ENCODE results near the gene TRAPPC12.

Gene TRAPPC12

DNA sequence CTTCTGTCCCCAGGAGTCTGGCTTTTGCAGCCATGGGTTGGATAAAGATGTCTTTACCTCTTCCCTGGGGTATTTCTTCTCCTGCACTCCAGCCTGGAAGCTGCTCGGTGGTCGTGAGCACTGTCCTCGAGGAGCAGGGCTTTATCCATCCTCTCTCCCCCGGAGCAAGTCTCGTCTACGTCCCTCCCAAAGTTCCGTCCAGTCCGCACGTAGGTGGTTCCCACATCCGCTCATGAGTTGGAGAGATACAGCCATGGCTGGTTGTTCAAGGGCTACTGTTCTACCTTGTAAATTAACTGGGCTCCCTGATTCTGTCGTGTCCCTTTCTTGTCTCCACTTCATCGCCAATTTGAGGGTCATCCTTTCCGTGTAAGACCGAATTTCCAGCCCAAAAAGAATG, 47.1 kb downstream of the TRAPPC12 start:
- no peak for TF ChIP-seq ZFX (IDR thresholded peaks at IDR 0.05; ENCODE audit: borderline replicate concordance)
- TF ChIP-seq, protein P1, sequence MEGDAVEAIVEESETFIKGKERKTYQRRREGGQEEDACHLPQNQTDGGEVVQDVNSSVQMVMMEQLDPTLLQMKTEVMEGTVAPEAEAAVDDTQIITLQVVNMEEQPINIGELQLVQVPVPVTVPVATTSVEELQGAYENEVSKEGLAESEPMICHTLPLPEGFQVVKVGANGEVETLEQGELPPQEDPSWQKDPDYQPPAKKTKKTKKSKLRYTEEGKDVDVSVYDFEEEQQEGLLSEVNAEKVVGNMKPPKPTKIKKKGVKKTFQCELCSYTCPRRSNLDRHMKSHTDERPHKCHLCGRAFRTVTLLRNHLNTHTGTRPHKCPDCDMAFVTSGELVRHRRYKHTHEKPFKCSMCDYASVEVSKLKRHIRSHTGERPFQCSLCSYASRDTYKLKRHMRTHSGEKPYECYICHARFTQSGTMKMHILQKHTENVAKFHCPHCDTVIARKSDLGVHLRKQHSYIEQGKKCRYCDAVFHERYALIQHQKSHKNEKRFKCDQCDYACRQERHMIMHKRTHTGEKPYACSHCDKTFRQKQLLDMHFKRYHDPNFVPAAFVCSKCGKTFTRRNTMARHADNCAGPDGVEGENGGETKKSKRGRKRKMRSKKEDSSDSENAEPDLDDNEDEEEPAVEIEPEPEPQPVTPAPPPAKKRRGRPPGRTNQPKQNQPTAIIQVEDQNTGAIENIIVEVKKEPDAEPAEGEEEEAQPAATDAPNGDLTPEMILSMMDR (IDR thresholded peaks at IDR 0.05), result no peak
- H3K27ac ChIP-seq, result no peak overlapping the region

DNA sequence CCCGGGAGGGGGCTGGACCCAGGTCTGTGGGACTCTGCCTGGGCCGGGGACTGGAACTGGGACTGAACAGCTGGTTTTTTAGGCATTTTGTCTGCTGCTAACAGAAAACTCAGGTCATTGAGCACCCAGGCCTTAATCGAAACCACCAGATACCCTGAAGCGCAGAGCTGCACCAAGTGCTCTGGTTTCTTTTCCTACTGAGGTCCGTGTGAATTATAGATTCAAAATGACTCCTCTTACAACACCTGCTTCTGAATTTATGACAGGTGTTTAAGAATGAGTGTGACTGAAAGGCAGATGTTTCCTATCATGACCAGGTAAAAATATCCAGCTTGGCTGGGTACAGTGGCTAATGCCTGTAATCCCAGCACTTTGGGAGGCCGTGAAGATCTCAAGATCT, 47.8 kb downstream of the TRAPPC12 start:
- TF ChIP-seq, protein P1 (IDR thresholded peaks at IDR 0.05), result no peak
- no peak for TF ChIP-seq ZFX (IDR thresholded peaks at IDR 0.05; ENCODE audit: borderline replicate concordance)
- no peak overlapping the region for H3K27ac ChIP-seq

DNA sequence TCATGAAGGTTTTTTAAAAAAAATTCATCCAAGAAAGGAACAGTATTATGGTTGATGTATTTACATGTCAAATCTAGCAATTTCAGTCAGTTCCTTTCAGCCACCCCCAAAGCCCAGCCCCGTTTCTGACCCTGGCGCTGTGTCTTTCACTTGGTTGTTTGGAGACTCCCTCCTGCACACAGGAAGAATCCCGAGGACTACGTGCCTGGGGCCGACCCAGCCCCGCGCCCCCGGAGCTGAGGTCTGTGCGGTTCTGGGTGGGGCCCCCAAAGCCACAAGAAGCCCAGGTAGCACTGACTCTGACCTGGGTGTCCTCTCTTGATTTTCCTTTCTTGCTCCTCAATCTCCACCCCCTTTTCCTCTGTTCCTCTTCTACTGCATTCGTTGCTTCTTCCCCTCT, 49.1 kb downstream of the TRAPPC12 start:
- TF ChIP-seq, protein P1 (IDR thresholded peaks at IDR 0.05), result no peak
- TF ChIP-seq ZFX (IDR thresholded peaks at IDR 0.05; ENCODE audit: borderline replicate concordance), result no peak
- H3K27ac ChIP-seq, result no peak overlapping the region

DNA sequence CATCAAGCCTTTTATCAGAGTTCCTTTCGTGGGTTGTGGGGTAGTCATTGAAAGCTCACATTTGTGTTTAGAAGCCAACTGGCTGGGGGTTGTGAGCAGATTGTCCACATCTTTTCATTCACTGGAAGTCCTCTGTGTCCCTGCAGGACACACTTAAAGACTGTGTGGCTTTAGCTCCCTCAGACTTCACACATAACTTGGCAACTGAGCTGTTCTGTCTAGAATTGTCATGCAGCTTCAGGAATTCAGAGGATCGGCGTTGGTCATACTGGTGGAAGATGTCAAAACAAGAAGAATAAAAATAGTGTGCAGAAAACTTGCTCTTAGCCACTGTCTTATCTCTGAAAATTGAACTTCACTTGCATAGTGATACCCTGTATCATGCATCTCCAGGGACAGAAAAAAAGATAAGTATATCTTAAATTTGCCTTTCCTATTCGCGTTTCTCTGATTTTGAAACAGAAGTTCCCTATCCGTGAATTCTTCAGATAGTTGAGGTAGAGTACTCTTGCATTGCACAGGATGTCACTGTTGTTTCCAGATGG, 49.6 kb downstream of the TRAPPC12 start:
- TF ChIP-seq, protein P1 (IDR thresholded peaks at IDR 0.05), result no peak
- TF ChIP-seq ZFX (IDR thresholded peaks at IDR 0.05; ENCODE audit: borderline replicate concordance), result no peak

DNA sequence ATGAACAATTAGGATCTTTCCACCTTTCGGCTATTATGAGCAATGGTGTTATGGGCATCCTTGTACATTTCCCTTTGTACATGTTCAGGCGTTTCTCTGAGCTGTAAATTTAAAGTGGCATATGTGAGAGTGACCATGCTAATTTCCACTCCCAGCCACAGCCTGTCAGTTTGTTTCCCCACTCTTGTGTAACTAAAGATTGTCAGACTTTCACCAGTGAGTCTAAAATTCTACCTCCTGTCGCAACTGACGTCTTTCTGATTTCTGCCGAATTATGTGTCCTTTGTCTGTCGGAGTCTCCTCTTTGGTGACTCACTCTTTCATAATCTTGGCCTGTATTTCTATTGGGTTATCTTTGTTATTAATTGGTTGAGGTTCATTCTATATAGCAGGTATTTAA, 50.7 kb downstream of the TRAPPC12 start:
- no peak for TF ChIP-seq ZFX (IDR thresholded peaks at IDR 0.05; ENCODE audit: borderline replicate concordance)
- TF ChIP-seq, protein P1 (IDR thresholded peaks at IDR 0.05), result no peak
- no peak overlapping the region for H3K27ac ChIP-seq

More for the DNA sequence above, 49.6 kb downstream of the TRAPPC12 start:
- no peak overlapping the region for H3K27ac ChIP-seq

DNA sequence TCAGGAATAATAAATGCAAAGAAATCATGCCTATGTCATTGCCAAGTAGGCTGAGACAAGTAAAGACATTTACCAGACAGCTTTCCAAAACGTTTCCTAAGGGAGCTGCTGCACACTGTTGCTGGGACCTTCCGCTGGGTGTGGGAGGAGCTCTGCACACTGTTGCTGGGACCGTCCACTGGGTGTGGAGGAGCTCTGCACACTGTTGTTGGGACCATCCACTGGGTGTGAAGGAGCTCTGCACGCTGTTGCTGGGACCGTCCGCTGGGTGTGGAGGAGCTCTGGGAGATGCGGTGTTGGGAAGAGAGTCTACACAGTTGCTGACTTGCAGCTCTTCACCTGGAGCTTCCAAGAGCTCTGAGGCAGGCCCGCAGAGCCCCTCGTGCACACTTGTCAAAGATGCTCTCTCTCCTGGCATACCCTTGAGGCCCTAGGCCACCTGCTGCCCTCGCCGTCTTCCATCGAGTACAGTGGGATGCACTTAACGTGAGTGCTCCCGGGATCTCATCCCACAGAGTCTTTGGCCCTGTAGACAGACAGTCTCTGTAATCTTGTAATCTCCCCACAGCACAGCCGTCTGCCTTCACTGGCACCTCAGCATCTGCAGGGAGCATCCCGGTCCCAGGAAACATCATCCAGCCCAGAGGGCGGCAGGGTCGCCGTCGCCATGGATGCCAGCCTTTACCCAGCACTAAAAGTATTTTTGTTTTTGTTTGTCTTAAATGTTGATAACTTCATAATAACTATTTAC, 51.4 kb downstream of the TRAPPC12 start:
- TF ChIP-seq, protein P1 (IDR thresholded peaks at IDR 0.05), result no peak
- TF ChIP-seq ZFX (IDR thresholded peaks at IDR 0.05; ENCODE audit: borderline replicate concordance), result no peak
- H3K27ac ChIP-seq, result no peak overlapping the region

DNA sequence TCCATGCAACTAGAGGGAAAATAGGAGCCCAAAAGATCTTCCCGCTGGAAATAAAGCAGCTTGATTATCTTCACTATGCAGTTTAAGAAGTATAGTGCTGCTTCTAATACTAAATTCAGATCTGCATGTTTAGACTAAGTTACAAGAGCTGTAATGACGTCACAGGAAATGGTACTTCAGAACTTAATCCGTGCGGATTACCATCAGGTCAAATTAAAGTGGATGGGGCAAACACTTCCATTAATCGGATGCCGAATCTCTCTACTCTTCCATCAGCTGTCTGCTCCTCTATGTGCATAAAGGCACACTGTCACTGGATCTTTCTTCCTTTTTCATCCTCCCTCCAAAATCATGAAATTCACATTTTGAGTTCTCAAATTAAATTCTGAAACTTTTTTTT, 52.6 kb downstream of the TRAPPC12 start:
- TF ChIP-seq, protein P1 (IDR thresholded peaks at IDR 0.05), result no peak
- TF ChIP-seq ZFX (IDR thresholded peaks at IDR 0.05; ENCODE audit: borderline replicate concordance), result no peak
- H3K27ac ChIP-seq, result no peak overlapping the region

Data from 22Rv1 (cell line).